ENCODE measurements around the gene TAF9B.
"Not testable (repeated sequence)": the region's sequence is repeated elsewhere in the genome, so short reads cannot be mapped to it uniquely, and the experiment has no call there.

TAF9B gene

DNA sequence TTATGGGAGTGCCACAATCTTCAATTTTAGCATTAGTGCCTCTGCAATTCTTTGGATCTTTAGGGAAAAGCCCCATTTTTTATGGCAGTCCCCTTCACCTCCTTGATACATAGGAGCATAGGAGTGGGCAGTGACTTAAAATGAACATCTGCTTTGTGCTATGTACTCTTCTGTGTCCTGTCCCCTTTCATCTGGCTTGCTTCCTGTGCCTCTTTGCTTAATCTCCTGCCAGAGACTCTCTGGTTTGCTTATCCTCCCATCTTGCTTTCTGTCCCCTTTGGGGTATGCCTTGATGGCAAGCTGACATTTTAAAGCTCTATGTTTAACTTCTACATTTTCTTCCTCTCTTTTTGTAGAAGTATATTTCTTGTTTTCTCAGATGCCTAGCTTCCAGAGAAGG lies 23.1 kb downstream of the TAF9B start:
- DNase-seq (ENCODE audit: low spot score): no peak

DNA sequence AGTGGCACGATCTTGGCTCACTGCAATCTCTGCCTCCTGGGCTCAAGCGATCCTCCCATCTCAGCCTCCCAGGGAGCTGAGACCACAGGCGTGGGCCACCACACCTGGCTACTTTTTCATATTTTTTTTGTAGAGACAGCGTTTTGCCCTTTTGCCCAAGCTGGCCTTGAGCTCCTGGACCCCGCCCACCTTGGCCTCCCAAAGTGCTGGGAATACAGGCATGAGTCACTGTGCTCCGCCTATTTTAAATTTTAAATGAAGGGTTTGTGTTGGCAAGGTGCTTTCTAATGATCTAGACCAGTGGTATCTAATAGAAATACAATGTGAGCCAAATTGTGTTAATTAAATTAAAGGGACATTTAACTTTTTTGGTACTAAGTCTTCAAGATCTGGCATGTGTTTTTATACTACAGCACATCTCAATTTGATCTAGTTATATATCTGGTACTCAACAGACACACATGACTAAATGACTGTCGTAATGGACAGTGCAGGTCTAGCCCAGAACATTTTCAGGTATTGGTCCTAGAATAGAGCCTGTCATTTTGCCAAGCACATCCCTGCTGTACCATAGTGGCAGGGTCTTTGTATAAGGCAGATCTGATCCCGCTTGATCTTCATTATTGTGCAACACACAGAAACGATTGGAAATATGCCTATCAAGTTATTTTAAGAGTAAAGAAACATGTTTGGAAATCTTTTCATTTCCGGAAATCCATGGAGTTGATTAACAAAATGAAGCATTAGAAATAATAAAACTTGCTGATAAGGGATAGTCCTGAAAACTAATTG lies 28.1 kb downstream of the TAF9B start:
- DNase-seq (ENCODE audit: low spot score): no peak

GRCh38 chrX:78109458-78109857 lies 30.0 kb downstream of the TAF9B start:
- no peak for DNase-seq (ENCODE audit: low spot score)

- no peak for DNase-seq (ENCODE audit: low spot score)
Measured at GRCh38 chrX:78106651-78106986, 32.8 kb downstream of the TAF9B start.

DNA sequence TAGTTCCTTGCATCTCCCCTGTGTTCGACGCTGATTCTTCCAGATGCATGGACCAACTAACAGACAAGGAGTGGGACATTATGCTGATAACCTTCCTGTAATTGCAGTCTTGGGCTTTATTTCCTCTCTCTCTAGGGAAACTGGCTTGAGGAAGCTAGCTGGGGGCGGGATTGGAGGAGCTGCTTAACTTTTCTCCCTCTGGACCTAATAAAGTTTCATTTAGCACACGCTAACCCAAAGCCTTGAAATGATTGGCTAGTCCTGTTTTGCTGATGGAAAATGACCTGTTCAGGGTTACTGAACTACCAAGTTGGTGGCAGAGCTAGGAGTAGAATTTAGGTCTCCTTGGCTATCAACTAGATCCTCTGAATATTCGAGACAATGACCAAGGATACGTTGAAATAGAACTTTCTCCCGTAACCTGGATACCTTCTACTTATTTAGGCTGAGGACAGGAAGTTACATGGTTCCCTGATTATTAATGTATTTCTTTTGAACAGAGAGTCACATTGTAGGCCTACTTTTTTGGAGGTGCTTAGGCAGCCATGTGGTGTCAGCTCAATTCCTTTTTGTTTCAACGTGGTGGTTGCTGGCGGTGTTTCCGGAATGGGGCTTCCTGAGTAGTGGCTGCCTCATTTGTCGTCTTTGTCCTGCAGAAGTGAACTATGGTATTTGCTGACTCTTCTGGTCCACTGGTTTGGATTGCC lies 33.4 kb downstream of the TAF9B start:
- DNase-seq (ENCODE audit: low spot score): no peak

DNA sequence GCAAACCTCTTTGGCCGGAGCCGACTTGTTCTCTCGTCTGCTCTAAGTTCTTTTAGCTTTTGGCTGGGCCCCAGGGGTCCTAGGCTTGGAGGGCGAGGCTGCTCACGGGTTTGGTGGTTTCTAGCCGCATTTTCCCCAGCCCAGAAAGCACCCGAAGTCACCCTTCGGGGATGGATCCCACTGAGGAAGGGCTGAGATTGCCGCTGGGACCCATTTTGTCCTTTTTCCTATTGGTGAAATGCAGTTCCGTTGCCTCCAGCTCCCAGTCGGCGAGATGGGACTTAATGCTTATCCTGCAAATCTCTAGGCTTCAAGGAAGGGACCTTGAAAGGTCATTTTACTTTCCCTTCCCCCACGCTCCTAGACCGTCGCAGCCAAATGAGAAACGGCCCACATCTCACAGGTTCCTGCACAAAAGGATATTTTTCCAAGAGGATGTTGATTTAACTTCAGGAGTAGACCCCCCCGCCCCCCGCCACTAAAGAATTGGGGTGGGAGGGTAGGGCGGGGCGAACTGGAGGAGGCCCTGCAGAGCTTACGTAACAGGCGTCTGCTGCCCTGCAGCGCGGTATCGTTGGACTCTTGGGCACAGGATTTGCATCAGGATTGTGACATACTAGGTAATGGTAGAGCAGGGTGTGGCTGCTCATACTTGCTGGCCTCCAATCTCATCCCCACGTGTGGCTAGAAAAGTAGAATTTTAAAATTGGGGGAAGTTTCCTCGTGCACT lies 34.8 kb downstream of the TAF9B start:
- peak; percentile 41 for DNase-seq (ENCODE audit: low spot score)

GRCh38 chrX:78103623-78104446 lies 35.6 kb downstream of the TAF9B start, which contains the start of gene PGK1:
PGK1 (plus strand) TSS chrX:78104248; CDS start chrX:78104341, 93 bp downstream.
- DNase-seq (ENCODE audit: low spot score): peak; percentile 91

DNA sequence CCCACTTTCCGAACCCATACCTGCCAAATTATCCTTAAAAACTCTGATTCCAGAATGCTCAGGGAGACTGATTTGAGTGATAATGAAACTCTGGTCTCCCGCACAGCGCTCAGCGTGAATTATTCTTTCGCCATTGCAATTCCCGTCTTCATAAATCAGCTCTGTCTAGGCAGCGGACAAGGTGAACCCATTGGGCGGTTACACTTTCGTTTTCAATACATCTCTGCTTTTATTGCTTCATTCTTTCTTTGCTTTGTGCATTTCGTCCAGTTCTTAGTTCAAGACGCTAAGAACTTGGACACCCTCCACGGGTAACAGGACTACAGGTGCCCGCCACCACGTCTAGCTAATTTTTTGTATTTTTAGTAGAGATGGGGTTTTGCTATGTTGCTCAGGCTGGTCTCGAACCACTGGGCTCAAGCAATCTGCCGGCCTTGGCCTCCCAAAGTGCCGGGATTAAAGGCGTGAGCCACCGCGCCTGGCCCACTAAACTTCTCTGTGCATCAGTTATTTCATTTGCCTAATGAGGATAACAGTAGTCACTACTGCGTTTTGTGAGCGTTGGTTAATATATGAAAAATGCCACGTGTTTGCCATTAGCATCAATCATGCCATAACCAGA lies 36.3 kb downstream of the TAF9B start:
- no peak for DNase-seq (ENCODE audit: low spot score)

- DNase-seq (ENCODE audit: low spot score): no peak
Measured at GRCh38 chrX:78102091-78102490, 37.4 kb downstream of the TAF9B start.

GRCh38 chrX:78098108-78098507 lies 41.3 kb downstream of the TAF9B start:
- no peak for DNase-seq (ENCODE audit: low spot score)

DNA sequence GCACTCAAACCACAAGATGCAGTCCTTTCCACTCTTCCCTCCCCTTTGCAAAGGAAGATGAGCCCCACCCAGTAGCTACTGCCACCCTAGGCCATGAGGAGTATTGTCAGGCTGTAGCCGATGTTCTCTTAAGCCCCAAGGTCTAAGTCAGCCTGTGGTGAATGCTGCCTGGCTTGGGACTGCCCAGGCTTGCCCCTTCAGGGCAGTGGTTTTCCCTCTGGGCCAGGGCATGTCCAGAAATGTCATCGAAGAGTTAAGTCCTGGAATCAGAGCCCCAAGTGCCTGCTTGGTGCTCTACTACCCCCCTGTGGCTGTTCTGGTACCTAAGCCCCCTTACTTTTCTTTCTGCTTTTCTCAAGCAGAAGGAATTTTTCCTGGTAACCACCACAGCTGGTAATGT lies 47.2 kb downstream of the TAF9B start:
- peak; percentile 18 for DNase-seq (ENCODE audit: low spot score)

- DNase-seq (ENCODE audit: low spot score): not testable (repeated sequence)
Measured at GRCh38 chrX:78081413-78081812, 58.0 kb downstream of the TAF9B start.

Measured in AG08395 (cell line).